ENCODE data around the gene DNAL4.
A peak's percentile ranks its signal among the peaks of the same experiment; 100 is the strongest.

Gene DNAL4

DNA sequence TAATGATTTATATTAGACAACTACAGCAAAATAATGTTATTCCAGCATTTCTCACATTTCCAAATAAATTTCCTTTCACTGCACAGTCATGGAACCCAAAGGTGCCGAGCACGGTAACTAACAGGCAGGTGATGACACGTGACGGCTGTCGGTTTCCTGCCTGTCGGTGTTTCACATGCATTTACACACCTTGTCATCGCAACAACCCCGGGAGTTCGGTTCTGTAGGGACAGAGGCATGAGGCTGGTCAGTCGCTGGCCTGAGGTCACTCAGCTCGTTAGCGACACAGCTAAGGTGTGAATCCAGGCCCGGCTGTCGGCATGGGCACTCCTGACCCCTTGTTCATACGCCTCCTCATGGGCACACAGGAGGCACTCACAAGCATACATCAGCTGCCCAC lies 9.9 kb downstream of the DNAL4 start:
- no peak for DNase-seq

DNA sequence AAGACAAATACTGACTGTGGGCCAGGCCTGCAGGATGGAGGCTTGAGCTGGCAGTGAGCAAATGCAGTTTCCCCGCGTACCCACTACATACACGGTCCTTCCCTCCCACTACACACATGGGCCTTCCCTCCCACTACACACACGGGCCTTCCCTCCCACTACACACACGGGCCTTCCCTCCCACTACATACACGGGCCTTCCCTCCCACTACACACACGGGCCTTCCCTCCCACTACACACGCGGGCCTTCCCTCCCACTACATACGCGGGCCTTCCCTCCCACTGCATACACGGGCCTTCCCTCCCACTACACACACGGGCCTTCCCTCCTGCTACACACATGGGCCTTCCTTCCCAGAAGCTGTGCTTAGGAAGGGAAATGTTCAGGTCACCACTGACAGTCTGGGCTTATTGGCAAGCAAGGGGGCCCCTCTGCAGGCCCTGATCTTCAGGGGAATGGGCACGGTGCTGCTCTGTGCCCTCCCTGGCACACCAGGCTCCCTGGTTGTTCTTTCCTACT lies 10.8 kb downstream of the DNAL4 start:
- DNase-seq = no peak

DNA sequence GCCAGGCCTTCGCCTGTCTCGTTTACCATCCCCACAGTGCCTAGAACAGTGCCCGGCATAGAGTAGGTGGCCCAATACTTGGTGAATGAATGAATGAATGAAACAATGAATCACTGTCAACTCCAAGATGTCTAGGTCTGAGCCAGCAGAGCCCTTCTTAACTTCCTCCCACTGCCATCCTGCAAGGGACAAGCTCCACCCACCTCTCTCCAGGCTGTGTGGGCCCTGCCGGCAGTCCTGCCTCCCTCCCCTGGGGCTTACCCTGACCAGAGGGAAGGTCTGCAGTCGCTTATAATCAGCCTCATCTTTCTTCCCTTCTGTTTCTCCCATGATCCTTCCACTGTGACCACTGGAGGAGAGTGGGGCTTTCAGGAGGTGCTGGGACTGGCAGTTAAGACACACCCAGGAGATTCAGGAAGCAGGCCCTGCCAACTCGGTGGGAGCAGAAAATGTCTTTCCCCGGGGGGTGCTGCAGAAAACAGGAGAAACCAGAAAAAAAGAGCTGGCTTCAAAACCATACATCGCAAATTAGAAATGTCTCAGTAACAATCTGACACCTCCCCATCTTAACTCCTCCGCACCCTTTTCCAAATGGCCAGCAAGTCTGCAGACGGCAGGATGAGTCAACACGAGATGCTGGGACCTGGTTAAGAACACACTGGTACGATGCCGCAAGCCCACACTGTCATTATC lies 11.4 kb downstream of the DNAL4 start:
- DNase-seq = no peak

DNA sequence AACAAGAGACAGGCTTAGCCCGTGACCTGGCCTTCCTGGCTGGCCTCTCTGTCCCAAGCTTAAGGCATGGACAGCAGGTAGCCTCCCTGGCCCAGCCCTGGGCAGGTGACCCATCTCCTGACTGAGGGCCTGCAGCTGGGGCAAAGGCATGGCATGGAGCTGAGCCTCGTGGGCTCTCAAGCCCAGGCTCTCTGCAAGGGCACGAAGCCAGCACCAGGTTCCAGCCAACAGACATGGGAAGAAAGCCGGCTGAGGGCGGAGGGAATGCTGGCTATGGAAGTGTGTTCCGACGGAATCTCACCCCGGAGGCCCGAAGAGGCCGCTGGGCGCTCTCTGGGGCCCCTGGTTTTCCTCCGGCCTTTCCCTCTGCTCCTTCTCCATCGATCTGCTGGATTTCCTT lies 12.9 kb downstream of the DNAL4 start:
- DNase-seq = no peak

DNA sequence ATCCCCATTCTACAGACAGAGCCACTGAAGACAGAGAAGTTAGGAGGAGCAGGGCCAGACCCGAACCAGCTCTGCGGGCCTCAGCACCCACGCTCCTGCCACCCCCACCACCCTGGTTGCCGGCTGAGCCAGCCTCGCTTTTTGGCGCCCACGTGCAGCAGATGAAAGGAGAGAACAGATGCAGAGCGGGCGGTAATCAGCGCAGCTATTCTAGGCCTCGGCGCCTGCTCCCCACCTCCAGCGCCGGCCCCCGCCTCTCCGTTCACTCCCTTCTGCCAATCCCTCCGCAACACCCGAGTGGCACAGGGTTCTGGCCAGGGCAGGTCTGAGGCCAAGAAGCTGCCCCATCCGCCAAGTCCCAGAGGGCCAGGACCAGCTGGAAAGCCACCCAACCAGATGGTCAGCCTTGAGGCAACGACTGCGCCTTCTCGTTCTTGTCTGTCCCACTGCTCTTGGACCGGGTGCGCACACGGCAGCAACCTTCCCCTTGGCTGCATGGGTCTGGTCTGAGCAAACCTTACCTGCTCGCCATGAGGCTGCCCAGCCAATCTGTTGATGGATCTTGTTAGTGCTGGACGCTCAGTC lies 16.8 kb downstream of the DNAL4 start:
- no peak for DNase-seq

DNA sequence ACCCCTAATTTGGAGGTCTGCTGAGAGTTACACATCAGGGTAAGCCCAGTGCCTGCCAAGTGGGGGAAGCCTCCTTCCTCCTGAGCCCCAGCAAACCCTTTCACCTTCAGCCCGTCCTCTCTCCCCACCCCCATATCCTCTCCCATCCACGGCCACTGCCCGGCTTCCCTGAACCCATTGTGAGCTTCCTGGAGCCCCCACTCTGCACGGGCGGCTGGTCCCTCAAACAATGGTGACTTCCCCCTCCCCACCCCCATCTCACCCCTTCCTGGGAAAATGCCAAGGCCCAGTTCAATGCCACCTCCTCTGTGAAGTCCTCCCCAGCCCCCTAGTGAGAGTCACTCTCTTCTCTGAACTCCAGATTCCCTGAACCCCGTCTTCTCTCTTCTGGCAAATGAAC lies 17.9 kb downstream of the DNAL4 start:
- DNase-seq = no peak

GRCh38 chr22:38775656-38776055 lies 18.3 kb downstream of the DNAL4 start:
- no peak for DNase-seq

DNA sequence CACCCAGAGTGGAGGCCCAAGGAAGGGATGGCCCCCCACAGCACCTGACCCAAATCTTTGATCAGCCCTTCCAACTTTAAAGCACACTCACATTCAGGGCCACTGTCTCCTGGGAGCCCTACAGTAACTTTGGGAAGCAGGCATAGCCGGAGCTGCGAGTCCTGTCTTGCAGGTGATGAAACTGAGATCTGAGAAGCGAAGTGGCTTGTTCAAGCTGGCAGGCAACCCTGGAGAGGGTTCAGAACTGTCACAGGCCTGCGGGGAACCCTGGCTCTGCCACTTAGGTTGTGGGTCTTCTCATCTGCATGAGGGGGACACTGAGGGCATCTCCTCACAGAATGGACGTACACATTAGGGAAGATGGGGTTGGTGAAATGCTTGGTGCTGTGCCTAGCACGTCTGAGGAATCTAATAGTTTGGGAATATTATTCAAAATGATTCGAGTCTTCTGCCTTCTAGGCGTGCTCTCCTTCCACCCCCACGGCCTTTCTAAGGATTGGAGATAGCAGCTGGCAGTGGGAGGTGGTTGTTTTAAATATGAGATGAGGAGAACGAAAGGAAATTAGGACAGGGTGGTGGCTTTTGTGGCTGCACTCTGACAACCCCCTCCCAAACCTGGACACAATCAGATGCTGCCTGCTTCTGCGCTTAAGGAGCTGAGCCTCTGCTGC lies 19.3 kb downstream of the DNAL4 start:
- DNase-seq = no peak

DNA sequence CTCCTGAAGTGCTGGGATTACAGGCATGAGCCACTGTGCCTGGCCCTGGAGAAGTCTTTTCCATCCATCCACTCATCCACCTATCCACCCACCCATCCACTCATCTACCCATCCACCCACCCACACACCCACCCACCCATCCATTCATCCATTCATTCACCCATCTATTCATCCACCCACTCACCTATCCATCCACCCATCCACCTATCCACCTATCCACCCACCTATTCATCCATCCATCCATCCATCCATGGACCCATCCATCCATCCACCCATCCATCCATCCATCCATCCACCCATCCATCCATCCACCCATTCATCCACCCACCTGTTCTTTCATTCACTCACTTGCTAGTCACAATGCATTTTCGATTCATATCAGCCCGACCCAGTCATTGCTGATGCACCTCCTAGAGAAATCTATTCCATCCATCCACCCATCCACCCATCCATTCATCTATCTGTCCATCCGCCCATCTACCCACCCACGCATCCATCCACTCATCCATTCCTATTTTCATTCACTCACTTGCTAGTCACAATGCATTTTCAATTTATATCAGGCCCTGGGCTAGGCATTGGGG lies 20.5 kb downstream of the DNAL4 start:
- no peak for DNase-seq

DNA sequence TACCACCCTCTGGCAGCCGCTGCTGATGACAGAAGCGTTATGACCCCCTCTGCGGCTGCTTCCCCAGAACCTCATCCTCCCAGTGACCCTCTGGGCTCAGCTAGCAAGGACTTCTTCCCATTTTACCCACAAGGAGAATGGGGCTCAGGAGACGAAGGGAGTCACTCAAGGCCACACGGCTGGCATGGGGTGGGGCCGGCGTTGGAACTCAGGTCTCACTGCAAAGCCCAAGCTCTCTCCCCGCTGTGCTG lies 21.4 kb downstream of the DNAL4 start:
- DNase-seq = no peak

GRCh38 chr22:38770257-38770949 lies 23.5 kb downstream of the DNAL4 start:
- DNase-seq = no peak

DNA sequence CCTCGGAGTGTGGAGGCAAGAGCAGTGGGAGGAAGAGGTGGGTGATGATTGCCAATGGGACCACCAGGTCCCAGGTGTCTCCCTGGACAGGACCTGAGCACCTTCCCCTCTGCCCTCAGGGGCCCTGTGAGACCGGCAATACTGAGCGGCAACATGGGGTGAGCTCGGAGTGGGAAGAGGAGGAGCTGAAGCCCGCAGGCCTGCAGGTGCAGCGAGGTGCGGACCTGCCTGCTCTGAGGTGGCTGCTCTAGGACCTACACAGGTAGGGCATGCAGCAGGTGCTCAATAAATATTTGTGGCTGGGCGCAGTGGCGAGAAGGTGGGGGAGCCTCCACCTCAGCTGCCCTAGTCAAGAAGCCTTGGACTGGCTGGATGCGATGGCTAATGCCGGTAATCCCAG lies 25.9 kb downstream of the DNAL4 start:
- DNase-seq = no peak

DNA sequence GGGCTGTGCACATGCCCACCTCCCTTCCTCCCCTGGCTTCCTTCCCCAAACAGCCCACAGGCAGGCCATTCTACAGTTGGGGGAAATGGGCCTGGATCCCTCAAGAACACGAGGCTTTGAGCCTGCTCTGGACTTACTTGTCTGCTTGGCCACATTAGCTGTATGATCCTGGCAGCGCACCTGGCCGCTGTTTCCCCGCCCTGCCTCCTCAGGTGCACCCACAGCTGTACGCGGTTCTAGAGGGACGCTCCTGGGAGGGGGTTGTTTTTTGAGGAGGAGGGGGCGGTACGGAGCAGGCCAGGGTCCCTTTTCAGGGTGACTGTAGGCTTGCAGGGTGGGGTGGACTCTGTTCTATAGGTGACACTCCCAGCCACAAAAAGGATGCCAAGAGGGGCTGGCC lies 26.6 kb downstream of the DNAL4 start:
- DNase-seq = no peak

DNA sequence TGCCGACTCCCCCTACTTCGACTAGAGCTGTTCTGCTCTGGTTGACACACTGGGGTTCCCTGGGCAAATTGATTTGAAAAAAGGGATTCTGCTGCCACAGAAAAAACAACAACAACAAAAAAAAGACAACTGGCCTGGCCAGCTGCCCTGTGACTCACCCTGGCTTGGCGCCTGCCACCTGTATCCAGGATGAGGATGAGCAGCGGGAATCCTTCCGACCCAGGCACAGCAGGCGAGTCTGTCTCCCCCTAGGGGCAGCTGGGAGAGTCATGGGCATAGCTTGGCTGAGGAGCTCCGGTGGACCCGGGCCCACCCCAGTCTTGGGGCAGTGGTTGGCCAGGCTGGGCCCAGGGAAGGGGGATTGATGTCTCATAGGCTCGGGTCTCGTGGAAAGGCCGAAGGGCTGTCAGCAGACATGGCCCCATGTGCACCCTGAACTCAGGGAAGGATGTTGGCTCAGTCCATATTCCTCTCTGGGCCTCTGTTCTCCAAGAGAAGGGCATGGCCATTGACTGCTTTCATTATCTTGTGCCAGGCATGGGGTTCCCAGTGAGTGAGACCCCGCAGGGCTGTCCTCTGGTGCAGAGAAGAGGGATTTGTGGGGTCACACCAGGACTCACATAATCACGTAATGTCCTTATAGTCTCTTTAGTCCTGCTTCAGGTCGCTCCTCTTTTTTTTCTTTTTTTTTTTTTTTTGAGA lies 27.7 kb downstream of the DNAL4 start:
- DNase-seq = peak; percentile 61

- peak; percentile 71 for DNase-seq
Observed at GRCh38 chr22:38762551-38762983, 31.4 kb downstream of the DNAL4 start.

DNA sequence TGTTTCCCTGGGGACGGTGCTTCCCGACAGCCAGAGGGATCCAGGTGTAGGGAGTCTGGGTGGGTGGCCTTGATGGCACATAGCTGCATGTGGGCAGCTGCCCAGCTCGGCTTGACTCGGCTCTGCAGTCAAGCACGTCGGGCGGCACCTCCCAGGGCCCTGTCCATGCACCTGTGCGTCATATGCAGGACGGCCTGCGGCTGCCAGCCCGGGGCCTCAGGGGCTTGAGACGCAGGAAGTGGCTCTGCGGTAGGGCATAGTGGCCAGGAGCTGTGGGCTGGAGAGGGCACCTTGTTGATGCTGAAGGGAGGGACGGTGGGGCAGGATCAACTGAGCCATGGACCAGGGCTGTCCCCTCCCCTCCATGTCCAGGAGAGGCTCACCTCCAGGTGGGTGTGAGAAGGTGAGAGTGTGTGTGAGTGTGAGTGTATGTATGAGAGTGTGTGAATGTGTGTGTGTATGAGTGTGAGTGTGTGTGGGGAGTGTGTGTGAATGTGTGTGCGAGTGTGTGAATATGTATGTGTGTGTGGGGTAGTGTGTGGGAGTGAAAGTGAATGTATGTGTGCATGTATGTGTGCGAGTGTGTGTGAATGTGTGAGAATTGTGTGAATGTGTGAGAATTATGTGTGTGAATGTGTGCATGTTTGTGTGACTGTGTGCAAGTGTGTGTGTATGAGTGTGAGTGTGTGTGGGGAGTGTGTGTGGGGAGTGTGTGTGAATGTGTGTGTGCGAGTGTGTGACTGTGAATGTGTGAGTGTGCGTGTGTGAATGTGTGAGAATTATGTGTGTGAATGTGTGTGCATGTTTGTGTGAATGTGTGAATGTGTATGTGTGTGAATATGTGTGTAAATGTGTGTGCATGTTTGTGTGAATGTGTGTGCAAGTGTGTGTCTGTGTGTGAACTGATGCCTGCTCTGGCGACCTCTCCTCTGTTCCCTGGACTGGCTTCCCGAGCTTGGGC lies 32.5 kb downstream of the DNAL4 start:
- DNase-seq = no peak

DNA sequence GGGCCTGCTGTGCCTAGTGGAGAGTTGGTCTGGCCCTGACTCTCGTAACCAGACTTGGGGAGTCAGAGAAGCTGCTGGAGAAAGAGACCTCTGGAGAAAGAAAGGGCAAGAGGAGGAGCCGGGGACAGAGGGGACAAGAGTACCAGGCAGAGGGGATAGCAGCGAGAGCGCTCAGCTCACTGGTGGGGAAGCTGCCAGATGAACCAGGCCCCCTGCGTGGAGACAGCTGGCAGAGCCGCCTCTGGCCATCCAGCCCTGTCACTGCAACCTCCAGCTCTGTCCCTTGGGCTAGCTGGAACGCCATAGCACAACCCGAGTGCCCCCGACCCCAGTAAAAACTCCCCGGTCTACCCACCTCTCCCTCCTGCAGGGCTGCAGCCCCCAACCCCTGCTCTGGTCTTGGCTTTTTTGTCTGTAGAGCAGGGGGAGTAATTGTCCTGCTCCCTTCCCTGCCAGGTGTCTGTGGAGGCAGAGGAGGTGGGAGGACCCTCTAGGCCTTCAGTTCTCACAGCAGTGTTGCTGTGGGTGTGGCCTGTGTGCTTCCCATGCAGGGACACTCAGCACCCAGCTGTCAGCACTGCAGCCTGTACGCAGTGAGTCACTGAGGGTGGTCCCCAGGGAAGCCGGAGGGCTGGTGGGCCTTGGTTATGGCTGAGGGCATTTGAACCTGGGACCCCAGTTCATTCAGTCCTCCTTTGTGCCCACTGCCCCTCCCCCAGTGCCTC lies 33.3 kb downstream of the DNAL4 start:
- peak; percentile 93 for DNase-seq

- no peak for DNase-seq
Observed at GRCh38 chr22:38759005-38759404, 34.9 kb downstream of the DNAL4 start.

- DNase-seq = peak; percentile 87
Observed at GRCh38 chr22:38758276-38758945, 35.5 kb downstream of the DNAL4 start.

- DNase-seq = no peak
Observed at GRCh38 chr22:38757464-38757757, 36.5 kb downstream of the DNAL4 start.
